OCI-LY3 (cell line): ENCODE results near the gene PHPT1.
A peak's percentile ranks its signal among the peaks of the same experiment; 100 is the strongest.
"Not testable (repeated sequence)": the region's sequence is repeated elsewhere in the genome, so short reads cannot be mapped to it uniquely, and the experiment has no call there.

Source experiments
- H2AFZ ChIP-seq: fragments of 200-600, 300-600 bp; shearing (Covaris generic); 2 replicates; pipeline ENCODE4 v1.6.0; 2014; ENCODE audit warnings: antibody characterized with exemption, low read depth, low read length
- H3K27ac ChIP-seq: fragments of 200-600, 300-600 bp; sonication (generic); 2 replicates; pipeline ENCODE4 v1.5.1; 2014; ENCODE audit warnings: mild to moderate bottlenecking, low read length, moderate library complexity, mixed read lengths
- H3K27me3 ChIP-seq: fragments of 200-600, 300-600 bp; sonication (generic); 2 replicates; pipeline ENCODE4 v1.6.1; 2014; ENCODE audit warnings: low read depth, low read length, mixed read lengths
- H3K36me3 ChIP-seq: fragments of 200-600, 300-600 bp; sonication (generic); replicated peaks from 2 replicates; pipeline ENCODE3; 2014; ENCODE audit warnings: low read depth, low read length, mixed read lengths
- H3K4me1 ChIP-seq: fragments of 300-600, 200-600 bp; sonication (generic); 2 replicates; pipeline ENCODE4 v1.6.1; 2014; ENCODE audit warnings: low read length, mixed read lengths
- H3K4me2 ChIP-seq: fragments of 200-600, 300-600 bp; sonication (generic); 2 replicates; pipeline ENCODE4 v1.6.1; 2014; ENCODE audit warnings: low read length, mixed read lengths
- H3K4me3 ChIP-seq: fragments of 300-600, 200-600 bp; sonication (generic); 2 replicates; pipeline ENCODE4 v1.5.1; 2014; ENCODE audit warnings: antibody characterized with exemption, mild to moderate bottlenecking, low read length, moderate library complexity
- H3K79me2 ChIP-seq: fragments of 300-600, 200-600 bp; shearing (Covaris generic); 2 replicates; pipeline ENCODE4 v1.6.1; 2014; ENCODE audit warnings: mild to moderate bottlenecking, low read length, mixed read lengths
- H3K9ac ChIP-seq: fragments of 300-600, 200-600 bp; shearing (Covaris generic); 2 replicates; pipeline ENCODE4 v1.6.0; 2014; ENCODE audit warnings: mild to moderate bottlenecking, low read length, moderate library complexity
- H3K9me3 ChIP-seq: fragments of 200-600, 300-600 bp; shearing (Covaris generic); 2 replicates; pipeline ENCODE4 v1.6.1; 2014; ENCODE audit warnings: low read length, mixed read lengths; ENCODE audit not compliant: insufficient read depth
- H4K20me1 ChIP-seq: fragments of 200-600, 300-600 bp; sonication (generic); 2 replicates; pipeline ENCODE4 v1.6.1; 2016; ENCODE audit warnings: low read length, mixed read lengths; ENCODE audit not compliant: insufficient read depth
- EZH2phosphoT487 ChIP-seq: fragments of 200-600 bp; shearing (Covaris generic); IDR thresholded peaks from 2 replicates; pipeline ENCODE4 v1.6.1; 2018; ENCODE audit warnings: antibody characterized with exemption, mixed run types, low read depth
- TF ChIP-seq, protein P1 (sequence below): fragments of 200-600, 300-600 bp; sonication (generic); IDR thresholded peaks from 2 replicates; pipeline ENCODE4 v1.5.1; 2014; ENCODE audit warnings: antibody characterized with exemption, low read length, low read depth

The PHPT1 gene

DNA sequence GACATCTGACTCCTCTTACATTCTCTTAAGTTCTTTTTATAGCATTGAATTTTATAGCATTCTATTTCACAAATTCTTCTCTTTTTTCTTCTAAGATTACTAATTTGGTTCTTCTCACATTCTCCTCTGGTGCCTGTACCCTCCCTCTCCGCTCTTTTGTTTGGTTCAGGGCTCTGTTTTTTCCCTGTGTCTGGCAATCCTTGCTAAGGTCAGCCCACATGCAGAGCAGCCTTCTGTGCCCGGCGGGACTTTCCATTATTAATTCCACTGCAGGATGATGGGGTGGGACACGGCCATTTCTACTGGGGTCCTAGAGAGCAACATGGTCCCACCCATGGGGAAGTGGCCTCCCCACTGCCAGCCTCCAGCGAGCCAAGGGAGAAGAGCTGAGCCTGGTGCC lies 27.3 kb downstream of the PHPT1 start:
- Histone ChIP-seq H3K9ac (no peak overlapping the region), H4K20me1 (no peaks in the 10 kb centered on the region)
- TF ChIP-seq EZH2phosphoT487 = no peak
- TF ChIP-seq, protein P1, sequence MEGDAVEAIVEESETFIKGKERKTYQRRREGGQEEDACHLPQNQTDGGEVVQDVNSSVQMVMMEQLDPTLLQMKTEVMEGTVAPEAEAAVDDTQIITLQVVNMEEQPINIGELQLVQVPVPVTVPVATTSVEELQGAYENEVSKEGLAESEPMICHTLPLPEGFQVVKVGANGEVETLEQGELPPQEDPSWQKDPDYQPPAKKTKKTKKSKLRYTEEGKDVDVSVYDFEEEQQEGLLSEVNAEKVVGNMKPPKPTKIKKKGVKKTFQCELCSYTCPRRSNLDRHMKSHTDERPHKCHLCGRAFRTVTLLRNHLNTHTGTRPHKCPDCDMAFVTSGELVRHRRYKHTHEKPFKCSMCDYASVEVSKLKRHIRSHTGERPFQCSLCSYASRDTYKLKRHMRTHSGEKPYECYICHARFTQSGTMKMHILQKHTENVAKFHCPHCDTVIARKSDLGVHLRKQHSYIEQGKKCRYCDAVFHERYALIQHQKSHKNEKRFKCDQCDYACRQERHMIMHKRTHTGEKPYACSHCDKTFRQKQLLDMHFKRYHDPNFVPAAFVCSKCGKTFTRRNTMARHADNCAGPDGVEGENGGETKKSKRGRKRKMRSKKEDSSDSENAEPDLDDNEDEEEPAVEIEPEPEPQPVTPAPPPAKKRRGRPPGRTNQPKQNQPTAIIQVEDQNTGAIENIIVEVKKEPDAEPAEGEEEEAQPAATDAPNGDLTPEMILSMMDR = no peak

DNA sequence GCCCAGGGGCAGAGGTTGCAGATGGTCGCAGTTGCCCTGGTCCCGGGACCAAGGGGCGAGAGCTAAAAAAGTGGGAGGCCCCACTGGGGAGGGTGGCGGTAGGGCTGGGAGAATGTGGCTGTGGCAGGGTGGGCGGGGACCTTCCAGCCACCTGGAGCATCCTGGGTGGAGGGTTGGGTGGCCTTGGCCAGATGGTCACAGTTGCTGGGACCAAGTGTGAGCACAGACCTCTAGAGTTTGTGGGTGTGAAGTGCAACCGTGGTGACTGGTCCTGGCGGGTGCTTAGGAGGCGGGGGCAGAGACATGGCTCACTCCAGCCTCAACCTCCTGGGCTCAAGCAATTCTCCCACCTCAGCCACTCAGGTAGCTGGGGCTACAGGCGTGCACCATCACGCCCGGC lies 31.4 kb downstream of the PHPT1 start:
- Histone ChIP-seq H2AFZ (no peak overlapping the region), H3K9ac (no peak overlapping the region), H3K4me1 (peaks cover 30% of the 10 kb centered on the region), H3K9me3 (no peaks in the 10 kb centered on the region), H3K4me3 (no peak overlapping the region), H4K20me1 (no peaks in the 10 kb centered on the region), H3K36me3 (peaks cover 3% of the 10 kb centered on the region), H3K79me2 (peaks cover 5% of the 10 kb centered on the region; the same call in 1 of the 2 replicates), H3K27ac (no peak overlapping the region), H3K27me3 (no peaks in the 10 kb centered on the region), H3K4me2 (no peak overlapping the region)
- no peak for TF ChIP-seq EZH2phosphoT487
- TF ChIP-seq, protein P1 = no peak

More for the DNA sequence above, 27.3 kb downstream of the PHPT1 start:
- Histone ChIP-seq H3K27ac (no peak overlapping the region), H3K36me3 (no peaks in the 10 kb centered on the region), H3K4me2 (no peak overlapping the region), H3K27me3 (no peaks in the 10 kb centered on the region), H3K4me1 (peaks cover 4% of the 10 kb centered on the region), H3K79me2 (no peaks in the 10 kb centered on the region), H3K9me3 (peaks cover 6% of the 10 kb centered on the region; the same call in 1 of the 2 replicates), H3K4me3 (no peak overlapping the region), H2AFZ (no peak overlapping the region)

DNA sequence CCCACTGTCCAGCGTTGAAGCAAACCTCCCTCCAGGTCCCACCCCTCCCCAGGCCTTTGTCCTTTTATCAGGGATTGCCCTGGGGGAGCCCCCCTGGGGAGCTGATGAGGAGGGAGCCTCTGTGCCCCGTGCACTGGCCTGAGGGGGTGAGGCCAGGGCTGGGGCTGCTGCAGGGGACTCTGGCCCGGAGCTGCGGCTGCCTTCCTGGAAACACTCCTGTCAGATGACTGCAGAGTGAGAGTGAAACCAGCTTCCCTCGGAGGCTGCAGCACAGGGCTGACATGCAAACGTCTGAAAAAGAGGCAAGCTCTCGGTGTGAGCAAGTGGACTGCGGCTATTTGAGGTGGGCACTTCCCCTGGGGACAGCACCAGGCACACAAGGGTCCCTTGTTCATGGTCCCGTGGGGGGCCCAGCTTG lies 32.5 kb downstream of the PHPT1 start:
- Histone ChIP-seq H3K4me1 (peaks cover 30% of the 10 kb centered on the region), H4K20me1 (no peaks in the 10 kb centered on the region), H3K4me2 (peak overlapping the region; percentile 98), H3K9me3 (no peaks in the 10 kb centered on the region), H3K9ac (peak overlapping the region; percentile 72), H2AFZ (no peak overlapping the region), H3K27ac (peak overlapping the region; percentile 65), H3K36me3 (peaks cover 3% of the 10 kb centered on the region), H3K27me3 (no peaks in the 10 kb centered on the region), H3K4me3 (peak overlapping the region; percentile 76), H3K79me2 (peaks cover 9% of the 10 kb centered on the region)
- TF ChIP-seq EZH2phosphoT487 = no peak
- TF ChIP-seq, protein P1 = no peak

DNA sequence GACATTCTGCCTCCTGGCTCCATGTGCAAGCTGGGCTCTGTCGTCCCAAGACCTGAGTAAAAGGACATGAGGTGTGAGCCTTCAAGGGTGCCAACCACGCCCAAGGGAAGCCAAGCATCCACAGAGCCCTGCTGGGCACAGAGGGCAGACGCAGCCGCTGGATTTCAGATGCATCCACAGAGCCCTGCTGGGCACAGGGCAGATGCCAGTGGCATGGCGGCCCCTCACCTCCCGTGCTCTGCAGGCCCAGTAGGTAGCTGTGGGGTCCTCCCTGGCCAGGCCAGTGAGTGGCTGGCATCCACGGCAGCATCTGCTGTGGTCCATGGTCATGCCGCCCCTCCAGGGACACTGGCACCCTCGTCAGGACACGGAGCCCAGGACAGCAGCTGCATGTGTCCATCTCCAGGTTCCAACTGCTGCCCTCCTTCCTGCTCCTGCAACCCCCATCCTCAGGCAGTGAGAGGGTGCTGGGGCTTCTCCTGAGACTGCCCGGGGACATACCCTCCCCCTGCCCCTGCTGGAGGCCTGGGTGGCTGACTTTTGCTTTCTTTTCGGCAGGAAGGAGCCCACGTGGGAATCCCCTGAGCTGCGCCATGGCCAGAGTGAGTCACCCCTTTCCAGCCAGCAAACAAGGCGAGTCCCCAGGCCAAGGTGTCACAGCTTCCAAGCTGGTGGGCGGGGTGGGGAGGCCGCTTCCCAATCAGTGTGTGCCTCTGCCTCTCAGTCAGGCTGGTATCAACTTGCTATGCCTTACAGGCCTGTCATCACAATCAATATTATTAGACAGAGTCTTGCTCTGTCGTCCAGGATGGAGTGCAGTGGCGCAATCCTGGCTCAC lies 33.1 kb downstream of the PHPT1 start:
- H3K27ac ChIP-seq = peak overlapping the region; percentile 65
- peak overlapping the region; percentile 98 for H3K4me2 ChIP-seq
- H3K9ac ChIP-seq = peak overlapping the region; percentile 72

DNA sequence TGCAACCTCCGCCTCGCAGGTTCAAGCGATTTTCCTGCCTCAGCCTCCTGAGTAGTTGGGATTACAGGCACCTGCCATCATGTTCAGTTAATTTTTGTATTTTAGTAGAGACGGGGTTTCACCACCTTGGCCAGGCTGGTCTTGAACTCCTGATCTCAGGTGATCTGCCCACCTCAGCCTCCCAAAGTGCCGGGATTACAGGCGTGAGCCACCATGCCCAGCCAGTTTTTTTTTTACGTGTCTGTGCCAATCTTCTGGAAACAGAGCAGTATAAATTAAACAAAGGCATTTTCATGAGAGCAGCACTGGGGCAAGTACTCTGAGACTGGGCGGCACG lies 33.7 kb downstream of the PHPT1 start:
- H2AFZ ChIP-seq = 0 out of 2 replicates have a peak overlapping the region, but pooled peaks have one; percentile 34
- H3K4me1 ChIP-seq = peaks cover 30% of the 10 kb centered on the region
- H3K4me3 ChIP-seq = peak overlapping the region; percentile 76; the same call in 1 of the 2 replicates
- H3K27me3 ChIP-seq, H3K9me3 ChIP-seq, H4K20me1 ChIP-seq, H3K36me3 ChIP-seq: not testable (repeated sequence)
- H3K9ac ChIP-seq = peak overlapping the region; percentile 72; the same call in 1 of the 2 replicates
- H3K27ac ChIP-seq = peak overlapping the region; percentile 65
- H3K4me2 ChIP-seq = peak overlapping the region; percentile 98
- peaks cover 21% of the 10 kb centered on the region for H3K79me2 ChIP-seq

More for the DNA sequence above, 33.1 kb downstream of the PHPT1 start:
- TF ChIP-seq EZH2phosphoT487 = no peak
- TF ChIP-seq, protein P1 = no peak
- Histone ChIP-seq H3K79me2 (peaks cover 15% of the 10 kb centered on the region), H3K36me3 (peaks cover 3% of the 10 kb centered on the region), H3K9me3 (no peaks in the 10 kb centered on the region), H2AFZ (peak overlapping the region; percentile 34; the same call in 1 of the 2 replicates), H3K4me1 (peaks cover 30% of the 10 kb centered on the region), H4K20me1 (peaks cover 4% of the 10 kb centered on the region; the same call in 1 of the 2 replicates), H3K4me3 (peak overlapping the region; percentile 76), H3K27me3 (no peaks in the 10 kb centered on the region)

DNA sequence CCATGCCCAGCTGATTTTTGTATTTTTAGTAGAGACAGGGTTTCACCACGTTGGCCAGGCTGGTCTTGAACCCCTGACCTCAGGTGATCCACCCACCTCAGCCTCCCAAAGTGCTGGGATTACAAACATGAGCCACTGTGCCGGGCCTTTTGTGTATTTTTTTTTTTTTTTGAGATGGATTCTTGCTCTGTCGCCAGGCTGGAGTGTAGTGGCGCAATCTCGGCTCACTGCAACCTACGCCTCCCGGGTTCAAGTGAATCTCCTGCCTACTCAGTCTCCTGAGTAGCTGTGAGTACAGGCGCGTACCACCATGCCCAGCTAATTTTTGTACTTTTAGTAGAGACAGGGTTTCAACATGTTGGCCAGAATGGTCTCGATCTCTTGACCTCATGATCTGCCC lies 34.5 kb downstream of the PHPT1 start:
- not testable (repeated sequence) for H3K36me3 ChIP-seq, H3K9me3 ChIP-seq, H3K4me2 ChIP-seq, H3K27me3 ChIP-seq, H3K4me3 ChIP-seq, H2AFZ ChIP-seq, H3K9ac ChIP-seq, H3K27ac ChIP-seq
- Histone ChIP-seq H3K4me1 (peaks cover 30% of the 10 kb centered on the region), H4K20me1 (peaks cover 11% of the 10 kb centered on the region), H3K79me2 (peaks cover 29% of the 10 kb centered on the region)
